DOHH2 (cell line): ENCODE results near the gene KLHDC1.
"Not testable (repeated sequence)": the region's sequence is repeated elsewhere in the genome, so short reads cannot be mapped to it uniquely, and the experiment has no call there.

Experiments
- H3F3A ChIP-seq: fragments of 200-600 bp; sonication (generic), shearing (Covaris generic); 2 replicates; pipeline ENCODE4 v1.6.0; 2016; ENCODE audit warnings: antibody characterized with exemption, mild to moderate bottlenecking; ENCODE audit not compliant: control insufficient read depth, insufficient read depth
- H3K27ac ChIP-seq: fragments of 200-600 bp; sonication (generic); 2 replicates; pipeline ENCODE4 v1.5.1; 2014; ENCODE audit warnings: low read depth, mild to moderate bottlenecking, low read length, moderate library complexity
- H3K27me3 ChIP-seq: fragments of 200-600 bp; sonication (generic); 2 replicates; pipeline ENCODE4 v1.6.1; 2014; ENCODE audit warnings: mild to moderate bottlenecking, low read length, mixed read lengths; ENCODE audit not compliant: control insufficient read depth
- H3K36me3 ChIP-seq: fragments of 200-600 bp; sonication (generic); 2 replicates; pipeline ENCODE4 v1.6.1; 2014; ENCODE audit warnings: mild to moderate bottlenecking, low read length, moderate library complexity, mixed read lengths; ENCODE audit not compliant: control insufficient read depth
- H3K4me1 ChIP-seq: fragments of 200-600 bp; sonication (generic); 2 replicates; pipeline ENCODE4 v1.6.1; 2014; ENCODE audit warnings: mild to moderate bottlenecking, low read length, mixed read lengths; ENCODE audit not compliant: control insufficient read depth
- H3K4me2 ChIP-seq: fragments of 200-600 bp; sonication (generic); 2 replicates; pipeline ENCODE4 v1.6.0; 2014; ENCODE audit warnings: mild to moderate bottlenecking, low read length, moderate library complexity
- H3K4me3 ChIP-seq: fragments of 200-600 bp; sonication (generic); 2 replicates; pipeline ENCODE4 v1.5.1; 2014; ENCODE audit warnings: mild to moderate bottlenecking, low read length, mixed read lengths
- H3K79me2 ChIP-seq: fragments of 200-600 bp; sonication (generic); 2 replicates; pipeline ENCODE4 v1.6.1; 2014; ENCODE audit warnings: mild to moderate bottlenecking, low read length, mixed read lengths; ENCODE audit not compliant: control insufficient read depth
- H3K9me2 ChIP-seq: fragments of 200-600 bp; sonication (generic); replicated peaks from 2 replicates; pipeline ENCODE4 v1.6.1; 2014; ENCODE audit warnings: mild to moderate bottlenecking, low read length, mixed read lengths; ENCODE audit not compliant: control insufficient read depth
- H3K9me3 ChIP-seq: fragments of 200-600 bp; sonication (generic); 2 replicates; pipeline ENCODE4 v1.6.1; 2014; ENCODE audit warnings: antibody characterized with exemption, low read length, mixed read lengths; ENCODE audit not compliant: control insufficient read depth, insufficient read depth
- H4K20me1 ChIP-seq: fragments of 200-600 bp; sonication (generic); 2 replicates; pipeline ENCODE4 v1.6.0; 2014; ENCODE audit warnings: low read depth, mild to moderate bottlenecking, antibody characterized with exemption, low read length, moderate library complexity; ENCODE audit not compliant: control insufficient read depth, insufficient read depth
- EZH2phosphoT487 ChIP-seq: fragments of 200-600 bp; sonication (generic); IDR thresholded peaks from 2 replicates; pipeline ENCODE4 v1.6.1; 2017; ENCODE audit warnings: borderline replicate concordance, mild to moderate bottlenecking, antibody characterized with exemption, low read length, moderate library complexity, mixed read lengths
- TF ChIP-seq, protein P1 (sequence below): fragments of 200-600 bp; sonication (generic); IDR thresholded peaks from one replicate; pipeline ENCODE4 v1.5.1; 2014; ENCODE audit warnings: antibody characterized with exemption, mild to moderate bottlenecking, low read depth, low read length; ENCODE audit not compliant: poor library complexity, severe bottlenecking

The KLHDC1 gene

DNA sequence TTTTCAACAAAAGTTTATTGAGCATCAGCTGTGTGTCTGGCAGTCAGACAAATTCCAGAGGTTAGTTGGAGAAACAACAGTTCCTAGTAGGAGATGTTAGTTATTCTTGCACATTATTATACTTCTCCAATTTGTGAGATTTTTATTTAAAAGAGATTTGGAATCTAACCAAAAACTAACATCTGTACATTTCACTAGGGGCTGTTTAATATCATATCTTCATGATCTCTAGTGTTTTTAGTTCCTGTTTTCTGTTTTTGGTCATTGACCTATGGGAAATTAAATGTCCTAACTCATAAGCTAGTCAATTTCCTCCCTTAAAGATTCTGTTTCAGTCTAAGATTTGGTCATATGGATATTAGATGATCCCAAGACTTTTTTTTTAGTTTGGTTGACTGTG is 40.9 kb downstream of the KLHDC1 start:
- Histone ChIP-seq H3K4me3 (no peak overlapping the region), H3K27me3 (no peaks in the 10 kb centered on the region), H3K4me1 (no peaks in the 10 kb centered on the region), H3K4me2 (no peak overlapping the region), H3K9me3 (no peaks in the 10 kb centered on the region), H3K27ac (no peak overlapping the region), H3K79me2 (no peaks in the 10 kb centered on the region), H3K9me2 (no peaks in the 10 kb centered on the region), H3K36me3 (no peaks in the 10 kb centered on the region), H3F3A (no peaks in the 10 kb centered on the region), H4K20me1 (no peaks in the 10 kb centered on the region)
- no peak for TF ChIP-seq EZH2phosphoT487
- TF ChIP-seq, protein P1, sequence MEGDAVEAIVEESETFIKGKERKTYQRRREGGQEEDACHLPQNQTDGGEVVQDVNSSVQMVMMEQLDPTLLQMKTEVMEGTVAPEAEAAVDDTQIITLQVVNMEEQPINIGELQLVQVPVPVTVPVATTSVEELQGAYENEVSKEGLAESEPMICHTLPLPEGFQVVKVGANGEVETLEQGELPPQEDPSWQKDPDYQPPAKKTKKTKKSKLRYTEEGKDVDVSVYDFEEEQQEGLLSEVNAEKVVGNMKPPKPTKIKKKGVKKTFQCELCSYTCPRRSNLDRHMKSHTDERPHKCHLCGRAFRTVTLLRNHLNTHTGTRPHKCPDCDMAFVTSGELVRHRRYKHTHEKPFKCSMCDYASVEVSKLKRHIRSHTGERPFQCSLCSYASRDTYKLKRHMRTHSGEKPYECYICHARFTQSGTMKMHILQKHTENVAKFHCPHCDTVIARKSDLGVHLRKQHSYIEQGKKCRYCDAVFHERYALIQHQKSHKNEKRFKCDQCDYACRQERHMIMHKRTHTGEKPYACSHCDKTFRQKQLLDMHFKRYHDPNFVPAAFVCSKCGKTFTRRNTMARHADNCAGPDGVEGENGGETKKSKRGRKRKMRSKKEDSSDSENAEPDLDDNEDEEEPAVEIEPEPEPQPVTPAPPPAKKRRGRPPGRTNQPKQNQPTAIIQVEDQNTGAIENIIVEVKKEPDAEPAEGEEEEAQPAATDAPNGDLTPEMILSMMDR = no peak

DNA sequence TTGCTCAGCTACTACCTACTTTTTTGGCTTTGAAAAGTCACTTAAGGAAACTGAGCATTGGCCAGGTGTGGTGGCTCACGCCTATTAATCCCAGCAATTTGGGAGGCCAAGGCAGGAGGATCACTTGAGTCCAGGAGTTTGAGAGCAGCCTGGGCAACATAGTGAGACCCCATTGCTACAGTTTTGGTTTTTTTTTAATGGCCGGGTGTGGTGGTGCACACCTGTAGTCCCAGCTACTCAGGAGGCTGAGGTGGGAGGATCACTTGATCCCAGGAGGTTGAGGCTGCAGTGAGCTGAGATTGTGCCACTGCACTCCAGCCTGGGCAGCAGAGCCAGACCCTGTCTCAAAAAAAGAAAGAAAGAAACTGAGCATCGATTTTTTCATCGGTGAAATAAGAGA is 42.7 kb downstream of the KLHDC1 start:
- not testable (repeated sequence) for H3K9me3 ChIP-seq, H3K27me3 ChIP-seq, H3K4me2 ChIP-seq, H3K27ac ChIP-seq, H3K9me2 ChIP-seq, H3K4me3 ChIP-seq, H3K79me2 ChIP-seq, H4K20me1 ChIP-seq, H3K4me1 ChIP-seq, H3F3A ChIP-seq, H3K36me3 ChIP-seq

DNA sequence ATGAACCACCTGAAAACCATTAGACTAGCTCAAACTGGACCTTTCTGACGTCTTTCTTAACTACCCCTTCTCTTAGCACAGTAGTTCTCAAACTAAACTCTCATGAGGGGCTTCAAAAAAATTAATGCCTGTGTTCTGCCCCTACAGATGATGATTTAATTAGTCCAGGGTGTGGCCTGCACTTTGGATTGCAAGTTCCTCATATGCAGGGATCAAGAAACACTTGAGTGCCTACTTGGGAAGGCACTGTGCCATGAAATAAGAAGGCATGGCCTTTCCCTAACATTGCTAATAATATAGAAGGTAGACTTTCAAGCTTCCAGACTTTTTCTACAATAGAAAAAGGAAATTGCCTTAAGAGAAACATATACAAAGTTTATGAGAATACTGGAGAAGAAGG is 52.3 kb downstream of the KLHDC1 start:
- Histone ChIP-seq H3K27me3 (no peaks in the 10 kb centered on the region), H3K9me2 (no peaks in the 10 kb centered on the region), H3F3A (no peaks in the 10 kb centered on the region), H4K20me1 (no peaks in the 10 kb centered on the region), H3K36me3 (no peaks in the 10 kb centered on the region), H3K79me2 (no peaks in the 10 kb centered on the region), H3K4me3 (no peak overlapping the region), H3K4me2 (no peak overlapping the region), H3K27ac (no peak overlapping the region), H3K9me3 (no peaks in the 10 kb centered on the region), H3K4me1 (no peaks in the 10 kb centered on the region)
- TF ChIP-seq EZH2phosphoT487 = no peak
- TF ChIP-seq, protein P1 = no peak

DNA sequence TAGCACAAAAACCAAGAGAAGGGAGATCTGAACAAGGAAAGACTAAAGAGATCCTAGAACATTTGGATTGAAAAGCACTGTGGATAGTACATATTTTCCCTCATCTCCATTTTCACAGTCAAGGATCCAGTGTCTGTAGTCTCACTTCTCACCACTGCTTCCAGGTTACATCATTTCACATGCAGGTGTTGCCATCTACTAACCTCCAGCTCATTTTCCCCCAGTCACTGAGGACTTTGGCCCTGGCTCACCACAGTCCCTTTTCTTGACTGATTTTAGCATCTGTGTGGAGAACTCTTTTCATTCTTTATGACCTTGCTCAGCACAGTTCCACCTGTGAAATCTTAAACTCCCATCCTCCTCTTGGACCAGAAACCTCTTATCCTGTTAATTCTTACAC is 53.6 kb downstream of the KLHDC1 start:
- H3K4me2 ChIP-seq, H3K4me1 ChIP-seq, H3K27ac ChIP-seq, H4K20me1 ChIP-seq, H3K9me2 ChIP-seq, H3K79me2 ChIP-seq, H3K4me3 ChIP-seq, H3F3A ChIP-seq, H3K27me3 ChIP-seq, H3K36me3 ChIP-seq, H3K9me3 ChIP-seq: not testable (repeated sequence)
